Activated CD4-positive, alpha-beta T cell treated with anti-CD3 and anti-CD28 coated beads, Interleukin-2, amount 50 U/mL, for 48 hours (primary cell): ENCODE results near the gene SQOR.
A peak's percentile ranks its signal among the peaks of the same experiment; 100 is the strongest.
"Not testable (repeated sequence)": the region's sequence is repeated elsewhere in the genome, so short reads cannot be mapped to it uniquely, and the experiment has no call there.

ENCODE experiments used
- DNase-seq, 2 experiments: peaks; one replicate each; pipeline ENCODE4 v3.0.0-alpha.2; 2020

The SQOR gene

DNA sequence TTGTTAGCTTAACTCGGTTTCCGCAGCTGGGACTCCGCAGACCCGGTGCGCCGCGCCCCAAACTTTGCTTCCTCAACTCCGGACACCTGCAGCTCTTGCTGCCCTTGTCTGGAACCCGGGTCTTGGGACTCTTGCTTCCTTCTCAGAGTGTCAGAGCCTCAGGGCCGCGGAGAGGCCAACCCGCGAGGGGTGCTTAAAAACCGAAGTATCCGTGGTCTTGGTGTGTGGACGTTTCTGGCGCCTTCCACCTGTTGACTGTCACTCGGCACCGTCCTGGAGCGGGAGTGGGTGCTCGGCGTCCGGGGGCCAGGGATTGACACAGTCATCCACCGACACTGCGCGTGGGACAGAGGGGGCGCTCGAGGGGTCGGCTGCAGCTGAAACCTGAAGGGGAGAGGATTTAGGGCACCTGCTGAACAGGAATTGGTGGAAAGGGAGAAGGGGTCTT is 386 bp downstream of the SQOR start:
- peak; percentile 73 to 77 for DNase-seq

DNA sequence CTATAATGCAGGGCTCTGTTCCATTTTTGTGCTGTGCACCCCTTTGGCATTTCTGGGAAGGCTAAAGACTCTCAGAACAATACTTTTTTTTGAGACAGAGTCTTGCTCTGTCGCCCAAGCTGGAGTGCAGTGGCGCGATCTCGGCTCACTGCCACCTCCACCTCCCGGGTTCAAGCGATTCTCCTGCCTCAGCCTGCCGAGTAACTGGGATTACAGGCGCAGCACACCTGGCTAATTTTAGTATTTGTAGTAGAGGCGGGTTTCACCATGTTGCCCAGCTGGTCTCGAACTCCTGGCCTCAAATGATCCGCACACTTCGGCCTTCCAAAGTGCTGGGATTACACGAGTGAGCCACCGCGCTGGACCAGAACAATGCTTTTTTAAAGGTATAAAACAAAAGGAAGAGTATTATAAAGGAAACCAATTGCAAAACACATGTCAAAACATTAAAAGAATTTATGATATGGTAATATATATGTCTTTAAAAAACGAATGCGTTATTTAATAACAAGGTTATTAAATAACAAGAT is 999 bp downstream of the SQOR start:
- DNase-seq: no peak

- DNase-seq: no peak
Measured at GRCh38 chr15:45637141-45637540, 2.3 kb downstream of the SQOR start.

DNA sequence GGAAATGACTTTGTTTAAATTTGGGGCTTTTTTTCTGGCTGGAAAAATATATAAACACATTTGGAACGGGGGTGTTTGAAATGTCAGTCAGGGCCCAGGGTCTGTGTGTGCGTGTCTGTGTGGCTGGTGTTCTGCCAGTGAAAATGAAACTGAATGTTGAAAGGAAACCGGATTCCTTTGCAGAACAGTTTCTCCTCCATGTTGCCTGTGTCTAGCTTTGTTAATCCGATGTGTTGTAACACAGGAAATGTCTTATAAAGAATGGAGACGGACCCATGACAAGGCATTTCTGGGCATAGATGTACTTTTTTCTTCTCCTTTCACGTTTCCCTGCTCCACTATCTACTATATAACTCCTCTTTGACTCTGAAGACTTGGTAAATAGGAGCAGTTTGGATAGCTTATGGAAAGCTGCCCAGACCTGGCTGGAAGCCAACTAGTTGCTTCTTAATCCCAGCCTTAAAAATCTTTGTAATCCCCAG is 2.8 kb downstream of the SQOR start:
- DNase-seq: peak; percentile 52 to 67

DNA sequence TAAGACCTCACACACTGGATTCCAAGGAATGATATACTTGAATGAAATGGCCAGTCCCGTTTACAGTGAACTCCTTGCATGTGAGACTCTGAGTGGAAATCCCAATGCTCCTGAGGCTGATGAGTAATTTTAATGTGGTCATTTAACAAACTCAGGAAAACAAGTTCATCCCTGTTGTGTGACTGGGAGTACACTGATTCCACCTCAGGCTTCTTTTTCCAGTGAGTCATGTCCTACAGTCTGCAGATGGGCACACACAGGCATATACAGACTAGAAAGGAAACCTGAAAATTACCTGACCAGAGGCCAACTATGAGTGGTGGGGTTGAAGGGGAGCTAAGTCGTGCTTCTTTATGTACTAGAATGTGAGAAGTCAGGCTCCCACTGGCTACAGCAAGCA is 5.8 kb downstream of the SQOR start:
- DNase-seq: no peak

DNA sequence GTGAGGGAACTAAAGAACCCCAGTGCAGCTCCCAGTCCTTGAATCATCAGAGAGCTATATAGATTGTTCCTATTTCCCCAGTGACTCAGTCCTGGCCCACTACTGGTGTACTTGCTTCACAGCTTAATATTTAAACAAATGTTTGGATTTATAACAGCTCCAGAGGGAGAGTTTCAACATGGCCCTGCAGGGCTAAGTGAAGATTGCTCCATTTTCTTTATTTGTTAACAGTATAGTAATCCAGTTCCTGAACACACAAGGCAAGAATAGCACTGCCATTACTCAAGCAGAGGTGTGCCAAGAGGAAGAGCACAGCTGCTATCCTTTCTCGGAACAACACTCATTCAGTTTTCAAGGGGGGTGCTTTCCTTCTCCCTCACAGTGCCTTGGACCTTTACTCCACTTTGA is 6.5 kb downstream of the SQOR start:
- no peak for DNase-seq

DNA sequence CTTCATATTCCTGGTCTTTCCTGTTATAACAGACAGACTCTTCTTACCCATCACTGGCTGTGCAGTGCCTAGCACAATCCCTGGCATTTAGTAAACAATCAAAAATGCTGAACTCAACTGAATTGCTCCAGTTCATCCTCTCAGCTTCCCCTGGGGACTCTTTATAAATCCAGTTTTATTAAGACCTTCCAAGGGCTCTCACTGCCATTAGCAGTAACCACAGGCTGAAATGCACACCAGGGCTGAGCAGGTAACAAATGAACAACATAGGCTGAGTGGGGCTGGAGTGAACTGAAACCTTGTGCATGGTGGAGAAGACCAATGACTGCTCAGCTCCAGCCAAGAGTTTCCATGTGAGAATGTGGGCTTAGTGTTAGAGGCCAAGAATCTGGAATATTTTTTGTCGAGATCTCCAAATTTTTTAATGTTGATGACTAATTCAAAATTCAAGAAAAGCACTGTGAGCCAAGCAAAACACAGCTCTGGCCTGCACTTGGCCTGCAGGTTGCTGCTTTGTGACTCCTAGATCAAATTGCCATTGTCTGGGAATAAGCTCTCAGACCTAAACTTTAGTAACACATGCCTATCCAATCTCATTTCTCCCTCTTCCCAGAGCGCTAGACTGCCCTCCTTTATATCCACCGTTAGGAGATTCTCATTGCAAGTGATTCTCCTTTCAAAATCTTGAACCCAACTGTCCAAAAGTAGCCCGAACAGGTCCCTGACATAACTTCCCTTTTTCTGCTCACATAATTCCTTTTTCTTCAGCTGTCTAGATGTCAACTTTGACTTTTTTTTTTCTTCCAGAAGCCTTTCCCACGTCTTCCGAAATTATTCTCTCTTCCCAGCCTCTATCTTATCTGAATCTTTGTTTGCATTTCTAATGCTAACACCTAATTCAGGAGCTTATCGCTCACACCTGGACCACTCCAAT is 7.4 kb downstream of the SQOR start:
- DNase-seq: no peak

- DNase-seq: peak in 1 of 2 experiments; percentile 38
Measured at GRCh38 chr15:45644437-45644836, 9.6 kb downstream of the SQOR start.

- DNase-seq: peak in 1 of 2 experiments; percentile 28
Measured at GRCh38 chr15:45645026-45645980, 10.5 kb downstream of the SQOR start.

DNA sequence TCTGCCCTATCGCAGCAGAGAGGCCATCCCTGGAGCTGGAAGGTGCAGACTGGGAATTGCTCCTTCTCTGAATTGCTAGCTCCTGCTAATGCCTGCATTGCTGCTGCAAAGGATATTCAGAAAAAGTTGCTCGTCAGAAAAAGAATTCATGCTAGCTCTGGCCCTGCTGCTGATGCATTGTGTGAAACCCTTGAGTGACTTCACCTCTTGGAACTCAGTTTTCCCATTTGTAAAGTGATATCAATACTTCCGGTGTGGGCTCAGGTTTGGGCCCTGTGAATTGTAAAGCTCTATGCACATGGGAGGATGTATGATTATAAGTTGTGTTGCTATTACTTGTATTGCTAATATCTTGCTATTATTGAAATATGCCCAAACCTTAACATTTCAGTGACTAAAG is 11.4 kb downstream of the SQOR start:
- peak in 1 of 2 experiments; percentile 19 for DNase-seq

DNA sequence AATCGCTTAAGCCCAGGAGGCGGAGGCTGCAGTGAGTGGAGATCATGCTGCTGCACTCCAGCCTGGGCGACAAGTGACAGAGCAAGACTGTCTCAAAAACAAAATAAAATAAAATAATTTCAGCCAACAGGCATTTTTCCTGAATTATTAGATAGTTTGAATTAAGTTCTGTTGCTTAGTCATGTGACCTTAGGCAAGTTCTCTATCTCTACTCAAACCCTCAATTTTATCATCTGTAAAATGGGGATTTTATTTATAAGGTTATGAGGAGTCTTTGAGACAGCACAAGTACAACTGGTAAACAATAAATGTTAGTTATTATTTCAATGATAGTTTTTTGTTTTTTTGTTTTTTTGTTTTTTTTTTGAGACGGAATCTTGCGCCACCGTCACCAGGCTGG is 13.0 kb downstream of the SQOR start:
- no peak for DNase-seq

DNA sequence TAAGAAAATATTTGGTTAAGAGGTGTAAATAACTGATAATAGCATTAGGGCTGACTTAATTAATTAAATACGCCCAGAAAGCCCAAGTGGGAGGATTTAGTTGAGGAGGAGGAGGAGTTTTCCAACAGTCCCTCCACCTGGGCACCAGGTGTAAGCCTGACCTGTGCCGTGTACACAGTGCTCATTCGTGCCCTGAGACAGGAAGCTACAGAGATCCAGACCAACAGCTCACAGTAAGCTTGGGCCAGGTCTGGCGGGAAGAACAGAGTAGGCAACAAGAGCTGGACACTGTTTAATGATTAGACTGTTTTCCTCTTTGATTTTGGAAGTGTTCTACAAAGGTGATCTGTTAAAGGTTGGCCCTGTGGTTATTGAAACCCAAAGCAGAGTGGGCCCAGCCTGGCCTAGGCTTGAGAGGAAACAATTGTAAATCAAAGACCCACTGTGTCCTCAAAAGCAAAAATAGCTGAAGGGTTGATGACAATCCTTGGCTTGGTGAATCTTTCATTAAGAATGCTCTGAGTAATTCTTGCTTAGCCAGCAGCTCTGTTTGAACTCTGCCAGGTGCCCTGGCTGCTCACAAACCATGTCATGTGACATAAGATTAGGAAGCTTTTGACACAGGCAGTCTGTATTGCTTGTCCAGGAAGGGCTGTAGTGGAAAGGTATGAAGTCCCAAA is 13.8 kb downstream of the SQOR start:
- no peak for DNase-seq

- not testable (repeated sequence) for DNase-seq
Measured at GRCh38 chr15:45650007-45650406, 15.2 kb downstream of the SQOR start.

DNA sequence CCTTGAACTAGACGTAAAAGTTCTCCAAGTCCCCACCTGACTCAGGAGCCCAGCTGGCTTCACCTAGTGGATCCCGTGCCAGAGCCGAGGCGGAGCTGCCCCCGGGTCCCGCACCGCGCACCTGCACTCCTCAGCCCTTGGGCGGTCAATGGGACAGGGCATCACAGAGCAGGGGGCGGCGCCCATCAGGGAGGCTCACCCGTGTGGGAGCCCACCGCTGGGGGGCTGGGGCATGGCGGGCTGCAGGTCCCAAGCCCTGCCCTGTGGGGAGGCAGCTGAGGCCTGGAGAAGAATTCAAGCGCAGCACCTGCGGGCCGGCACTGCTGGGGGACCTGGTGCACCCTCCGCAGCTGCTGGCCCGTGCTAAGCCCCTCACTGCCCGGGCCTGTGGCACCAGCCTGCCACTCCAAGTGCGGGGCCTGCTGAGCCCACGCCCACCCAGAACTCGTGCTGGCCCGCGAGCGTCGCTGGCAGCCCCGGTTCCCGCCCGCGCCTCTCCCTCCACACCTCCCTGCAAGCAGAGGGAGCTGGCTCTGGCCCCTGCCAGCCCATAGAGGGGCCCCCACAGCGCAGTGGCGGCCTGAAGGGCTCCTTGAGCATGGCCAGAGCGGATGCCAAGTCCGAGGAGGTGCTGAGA is 16.2 kb downstream of the SQOR start:
- DNase-seq: no peak

- no peak for DNase-seq
Measured at GRCh38 chr15:45653702-45654424, 19.0 kb downstream of the SQOR start.

- no peak for DNase-seq
Measured at GRCh38 chr15:45654749-45655148, 19.9 kb downstream of the SQOR start.

GRCh38 chr15:45657254-45657653 is 22.4 kb downstream of the SQOR start:
- no peak for DNase-seq

- no peak for DNase-seq
Measured at GRCh38 chr15:45657764-45658545, 23.1 kb downstream of the SQOR start.

DNA sequence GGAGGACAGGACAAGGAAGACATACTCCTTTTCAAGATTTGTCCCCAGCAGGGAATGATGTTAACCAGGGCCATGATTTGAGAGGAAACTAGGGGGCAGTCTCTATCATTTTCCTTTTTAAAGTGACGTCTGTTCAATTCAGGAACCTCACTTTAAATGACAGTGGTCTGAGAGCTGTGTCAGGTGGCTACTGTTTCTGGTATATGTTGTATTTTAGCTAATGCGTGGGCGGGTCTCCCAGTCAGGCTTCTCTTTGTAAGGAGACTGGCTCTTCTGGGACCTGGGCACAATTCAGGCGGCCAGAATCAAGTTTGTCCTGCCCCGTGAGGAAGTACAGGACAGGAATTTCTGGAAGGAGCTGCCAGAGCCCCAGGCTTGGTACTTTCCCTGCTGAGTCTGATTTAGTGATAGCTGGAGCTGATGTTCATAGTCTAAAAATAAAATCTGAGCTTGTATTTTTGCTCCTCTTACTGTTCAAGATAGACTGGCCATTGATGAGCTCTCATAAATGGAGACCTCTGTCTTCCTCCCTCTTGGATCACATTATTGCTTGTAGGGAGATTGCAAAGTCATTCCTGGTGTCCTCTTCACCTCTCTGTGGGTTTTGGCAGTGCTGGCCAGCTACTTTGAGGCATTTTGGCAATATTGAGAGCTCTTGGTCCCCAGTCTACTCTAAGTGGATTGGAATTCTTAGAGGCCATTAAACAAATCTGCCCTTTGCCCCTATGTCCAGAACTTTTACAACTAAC is 25.6 kb downstream of the SQOR start:
- DNase-seq: no peak

- no peak for DNase-seq
Measured at GRCh38 chr15:45662375-45662774, 27.5 kb downstream of the SQOR start.
